Mammary epithelial cell (primary cell): ENCODE data around the gene KYAT1.

Experiments used
- EZH2 ChIP-seq: IDR thresholded peaks from 2 replicates; pipeline ENCODE4 v1.6.1; 2012; ENCODE audit warnings: low read length, inconsistent platforms, borderline replicate concordance
- TF ChIP-seq, protein P1 (sequence below), 2 donors: IDR thresholded peaks in 1 of 2; conservative IDR thresholded peaks in 1 of 2; 2 replicates each; pipeline ENCODE4 v1.5.1; 2011 to 2012; ENCODE audit warnings: inconsistent platforms in 2 of 2, low read length in 2 of 2, mild to moderate bottlenecking in 2 of 2, control low read depth in 1 of 2, low read depth in 1 of 2; ENCODE audit not compliant: insufficient read depth in 1 of 2; ENCODE audit errors: extremely low read depth in 1 of 2

- TF ChIP-seq, protein P1, sequence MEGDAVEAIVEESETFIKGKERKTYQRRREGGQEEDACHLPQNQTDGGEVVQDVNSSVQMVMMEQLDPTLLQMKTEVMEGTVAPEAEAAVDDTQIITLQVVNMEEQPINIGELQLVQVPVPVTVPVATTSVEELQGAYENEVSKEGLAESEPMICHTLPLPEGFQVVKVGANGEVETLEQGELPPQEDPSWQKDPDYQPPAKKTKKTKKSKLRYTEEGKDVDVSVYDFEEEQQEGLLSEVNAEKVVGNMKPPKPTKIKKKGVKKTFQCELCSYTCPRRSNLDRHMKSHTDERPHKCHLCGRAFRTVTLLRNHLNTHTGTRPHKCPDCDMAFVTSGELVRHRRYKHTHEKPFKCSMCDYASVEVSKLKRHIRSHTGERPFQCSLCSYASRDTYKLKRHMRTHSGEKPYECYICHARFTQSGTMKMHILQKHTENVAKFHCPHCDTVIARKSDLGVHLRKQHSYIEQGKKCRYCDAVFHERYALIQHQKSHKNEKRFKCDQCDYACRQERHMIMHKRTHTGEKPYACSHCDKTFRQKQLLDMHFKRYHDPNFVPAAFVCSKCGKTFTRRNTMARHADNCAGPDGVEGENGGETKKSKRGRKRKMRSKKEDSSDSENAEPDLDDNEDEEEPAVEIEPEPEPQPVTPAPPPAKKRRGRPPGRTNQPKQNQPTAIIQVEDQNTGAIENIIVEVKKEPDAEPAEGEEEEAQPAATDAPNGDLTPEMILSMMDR (conservative IDR thresholded peaks at IDR 0.05 in 1 of 2, IDR thresholded peaks at IDR 0.05 in 1 of 2; ENCODE audit: extremely low read depth in 1 of 2, insufficient read depth in 1 of 2, low read depth in 1 of 2, low read length in 2 of 2), result no peak
- no peak for TF ChIP-seq EZH2
Measured at GRCh38 chr9:128822407-128823042, 59.2 kb downstream of the KYAT1 start.
